ENCODE measurements around the gene TMEM256. TPM values are rescaled to one million over a fixed set of nuclear protein-coding genes. Genes with fewer than 3 reads are reported as not detected.

The TMEM256 gene
- total RNA-seq, 1 donor from 2014 or later = 67.7 TPM

DNA sequence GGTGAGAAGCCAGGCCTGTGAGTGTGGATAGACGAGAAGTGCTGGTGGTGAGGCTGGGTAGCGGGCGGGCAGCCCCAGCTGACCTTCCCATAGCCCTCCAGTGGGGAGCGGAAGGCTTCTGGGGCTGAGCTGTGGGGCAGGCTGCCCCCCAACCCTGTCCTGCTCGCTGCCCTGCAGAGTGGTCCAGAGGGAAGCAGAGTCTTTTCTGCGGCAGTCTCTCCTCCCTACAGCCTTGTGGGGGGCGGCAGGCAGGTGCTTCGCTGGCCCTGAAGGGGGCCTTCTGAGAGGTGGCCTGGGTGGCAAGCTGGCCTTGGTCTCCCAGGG, 7.5 kb upstream of the TMEM256 start:
- DNase-seq (ENCODE audit: low spot score) = no peak
- Mint-ChIP-seq H3K9me3 (no peaks in the 10 kb centered on the region), H3K36me3 (ENCODE audit: low read depth) (no peaks in the 10 kb centered on the region), H3K4me3 (ENCODE audit: low read depth) (no peak overlapping the region), H3K4me1 (ENCODE audit: low read depth) (no peaks in the 10 kb centered on the region), H3K27me3 (ENCODE audit: low read depth) (peaks cover 10% of the 10 kb centered on the region), H3K27ac (no peak overlapping the region)
- intact Hi-C loops (cut with micrococcal nuclease) = no loop called here

DNA sequence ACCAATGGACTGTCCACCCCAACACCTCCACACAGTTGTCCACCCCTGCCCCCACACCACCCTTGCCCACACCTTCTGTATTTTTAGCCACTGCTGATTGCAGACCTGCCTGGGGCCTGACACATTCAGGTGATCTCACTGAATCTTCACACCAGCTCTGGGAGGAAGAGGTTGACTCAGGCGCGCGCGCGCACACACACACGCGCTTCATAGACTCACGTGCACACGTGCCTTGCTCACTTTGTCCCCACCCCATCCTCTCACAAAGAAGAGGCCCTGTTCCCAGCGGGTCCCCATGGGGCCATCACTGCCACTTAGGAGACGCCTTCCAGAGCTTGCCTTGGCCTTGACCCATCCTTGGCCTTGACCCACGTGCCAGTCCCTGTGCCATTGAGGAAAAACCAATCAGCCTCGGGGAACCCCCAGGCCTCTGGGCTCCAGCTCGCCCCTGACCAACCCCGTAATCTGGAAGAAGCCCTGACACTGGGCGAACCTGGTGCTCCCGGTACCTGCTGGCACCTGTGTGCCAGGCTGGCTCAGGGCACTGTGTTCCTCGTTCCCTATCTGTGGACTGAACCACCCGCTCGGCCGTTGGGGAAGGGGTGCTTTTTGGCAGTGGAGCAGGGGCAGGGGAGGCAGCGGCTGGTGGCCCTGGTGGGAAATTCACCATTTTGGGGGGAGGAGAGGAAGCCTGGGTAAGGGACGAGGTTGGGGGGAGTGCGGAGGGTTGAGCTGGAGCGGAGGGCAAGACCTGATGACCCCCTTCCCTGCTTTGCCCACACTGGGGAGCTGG, 6.9 kb upstream of the TMEM256 start:
- H3K27ac Mint-ChIP-seq = no peak overlapping the region
- intact Hi-C loops (cut with micrococcal nuclease) = no loop called here
- no peaks in the 10 kb centered on the region for H3K36me3 Mint-ChIP-seq (ENCODE audit: low read depth)
- no peak overlapping the region for H3K4me3 Mint-ChIP-seq (ENCODE audit: low read depth)
- H3K9me3 Mint-ChIP-seq = no peaks in the 10 kb centered on the region
- DNase-seq (ENCODE audit: low spot score) = no peak
- peaks cover 15% of the 10 kb centered on the region for H3K27me3 Mint-ChIP-seq (ENCODE audit: low read depth)
- peaks cover 2% of the 10 kb centered on the region for H3K4me1 Mint-ChIP-seq (ENCODE audit: low read depth)

DNA sequence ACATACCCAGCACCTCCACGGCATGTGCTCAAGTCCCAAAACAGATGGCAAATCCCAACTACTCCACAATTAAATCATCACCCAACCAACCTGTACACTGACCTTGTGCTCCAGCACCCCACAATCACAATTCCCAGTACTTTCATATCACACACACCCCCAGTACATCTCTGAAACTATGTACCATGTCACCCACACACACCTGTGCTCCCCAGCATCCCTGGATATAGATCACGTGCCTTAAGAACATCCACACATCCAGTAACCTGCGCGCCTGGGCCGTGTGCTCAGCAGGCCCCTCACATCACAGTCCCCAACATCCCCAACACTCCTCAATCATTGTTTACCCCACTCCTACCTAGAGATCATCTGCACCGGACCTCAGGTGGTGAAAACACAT, 5.8 kb upstream of the TMEM256 start:
- H3K27me3 Mint-ChIP-seq (ENCODE audit: low read depth) = peaks cover 18% of the 10 kb centered on the region
- DNase-seq (ENCODE audit: low spot score) = no peak
- H3K4me1 Mint-ChIP-seq (ENCODE audit: low read depth) = peaks cover 4% of the 10 kb centered on the region
- H3K36me3 Mint-ChIP-seq (ENCODE audit: low read depth) = no peaks in the 10 kb centered on the region
- H3K9me3 Mint-ChIP-seq = no peaks in the 10 kb centered on the region
- no peak overlapping the region for H3K27ac Mint-ChIP-seq
- no peak overlapping the region for H3K4me3 Mint-ChIP-seq (ENCODE audit: low read depth)
- intact Hi-C loops (cut with micrococcal nuclease) = no loop called here

DNA sequence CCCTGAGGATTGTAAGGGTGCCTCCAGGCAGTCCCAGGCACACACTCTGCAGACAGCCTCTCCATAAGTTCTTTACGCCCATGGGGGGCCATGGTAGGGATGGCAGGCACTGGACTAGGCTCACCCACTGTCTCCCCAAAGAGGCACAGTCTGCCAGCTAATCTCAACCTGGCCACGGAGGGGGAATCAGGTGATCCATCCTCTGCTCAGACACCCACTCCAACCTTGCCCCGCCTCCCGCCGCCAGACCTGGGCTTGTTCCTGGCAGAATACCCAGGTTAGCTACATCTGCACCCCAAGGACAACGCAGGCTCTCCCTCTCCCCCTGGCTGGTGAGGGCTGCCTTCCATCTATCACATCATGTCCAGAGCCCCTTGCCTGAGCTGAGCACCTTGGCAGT, 5.0 kb upstream of the TMEM256 start:
- H3K27ac Mint-ChIP-seq = no peak overlapping the region
- peaks cover 4% of the 10 kb centered on the region for H3K4me1 Mint-ChIP-seq (ENCODE audit: low read depth)
- peaks cover 18% of the 10 kb centered on the region for H3K27me3 Mint-ChIP-seq (ENCODE audit: low read depth)
- H3K36me3 Mint-ChIP-seq (ENCODE audit: low read depth) = no peaks in the 10 kb centered on the region
- intact Hi-C loops (cut with micrococcal nuclease) = no loop called here
- no peaks in the 10 kb centered on the region for H3K9me3 Mint-ChIP-seq
- DNase-seq (ENCODE audit: low spot score) = no peak
- H3K4me3 Mint-ChIP-seq (ENCODE audit: low read depth) = no peak overlapping the region

DNA sequence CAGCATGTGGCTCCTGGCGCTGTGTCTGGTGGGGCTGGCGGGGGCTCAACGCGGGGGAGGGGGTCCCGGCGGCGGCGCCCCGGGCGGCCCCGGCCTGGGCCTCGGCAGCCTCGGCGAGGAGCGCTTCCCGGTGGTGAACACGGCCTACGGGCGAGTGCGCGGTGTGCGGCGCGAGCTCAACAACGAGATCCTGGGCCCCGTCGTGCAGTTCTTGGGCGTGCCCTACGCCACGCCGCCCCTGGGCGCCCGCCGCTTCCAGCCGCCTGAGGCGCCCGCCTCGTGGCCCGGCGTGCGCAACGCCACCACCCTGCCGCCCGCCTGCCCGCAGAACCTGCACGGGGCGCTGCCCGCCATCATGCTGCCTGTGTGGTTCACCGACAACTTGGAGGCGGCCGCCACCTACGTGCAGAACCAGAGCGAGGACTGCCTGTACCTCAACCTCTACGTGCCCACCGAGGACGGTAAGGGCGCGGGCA, 4.4 kb upstream of the TMEM256 start:
- Mint-ChIP-seq H3K4me3 (ENCODE audit: low read depth) (no peak overlapping the region), H3K27me3 (ENCODE audit: low read depth) (peaks cover 18% of the 10 kb centered on the region), H3K9me3 (no peaks in the 10 kb centered on the region), H3K4me1 (ENCODE audit: low read depth) (peaks cover 4% of the 10 kb centered on the region), H3K36me3 (ENCODE audit: low read depth) (no peaks in the 10 kb centered on the region), H3K27ac (no peak overlapping the region)
- intact Hi-C loops (cut with micrococcal nuclease) = no loop called here
- DNase-seq (ENCODE audit: low spot score) = no peak

DNA sequence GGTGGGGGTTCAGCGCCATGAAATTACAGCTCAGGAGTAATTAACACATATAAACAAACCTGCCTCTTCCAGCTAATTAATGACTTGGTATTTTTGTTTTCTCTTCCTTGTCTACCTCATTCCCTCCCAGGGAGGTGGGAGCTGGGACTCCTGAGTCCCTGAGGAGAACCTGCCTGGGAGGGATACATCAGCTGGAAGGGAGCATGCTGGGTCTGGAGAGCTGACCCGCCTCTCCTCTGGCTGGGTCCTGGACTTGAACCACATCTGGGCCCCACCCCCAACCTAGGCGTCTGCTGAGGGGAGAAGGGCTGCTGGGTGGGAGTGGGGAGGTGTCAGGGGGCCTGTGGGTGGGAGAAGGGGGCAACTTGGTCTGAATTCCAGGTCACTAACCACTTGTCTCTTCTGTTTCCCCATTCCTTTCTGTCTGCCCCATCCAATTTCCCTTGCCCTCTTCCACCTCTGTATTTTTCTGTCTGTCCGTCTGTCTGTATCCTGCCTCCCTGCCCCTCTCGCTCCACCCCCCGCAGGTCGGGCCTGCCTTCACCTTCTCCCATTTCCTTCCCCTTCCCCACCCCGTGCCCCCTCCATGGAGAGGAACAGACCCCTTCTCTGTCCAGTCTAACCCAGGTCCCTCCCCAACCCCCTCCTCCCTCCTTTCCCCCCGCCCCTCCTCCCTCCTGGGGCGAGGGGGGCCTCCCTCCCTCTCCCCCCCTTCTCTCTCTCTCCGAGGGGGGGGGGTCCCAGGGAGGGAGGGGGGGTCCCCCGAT, 3.8 kb upstream of the TMEM256 start, which contains the start of gene NLGN2:
Gene NLGN2 (plus strand): TSS at position 361 of the 767 bp plus-strand sequence. CDS start 411 bp downstream, outside the sequence.
- Mint-ChIP-seq H3K27me3 (ENCODE audit: low read depth) (peaks cover 18% of the 10 kb centered on the region), H3K9me3 (no peaks in the 10 kb centered on the region), H3K27ac (no peak within 1 kb of the TSS), H3K36me3 (ENCODE audit: low read depth) (no peaks in the 10 kb centered on the region), H3K4me1 (ENCODE audit: low read depth) (peaks cover 9% of the 10 kb centered on the region), H3K4me3 (ENCODE audit: low read depth) (no peak within 1 kb of the TSS)
- intact Hi-C loops (cut with micrococcal nuclease) = no loop called here
- DNase-seq (ENCODE audit: low spot score) = no peak

DNA sequence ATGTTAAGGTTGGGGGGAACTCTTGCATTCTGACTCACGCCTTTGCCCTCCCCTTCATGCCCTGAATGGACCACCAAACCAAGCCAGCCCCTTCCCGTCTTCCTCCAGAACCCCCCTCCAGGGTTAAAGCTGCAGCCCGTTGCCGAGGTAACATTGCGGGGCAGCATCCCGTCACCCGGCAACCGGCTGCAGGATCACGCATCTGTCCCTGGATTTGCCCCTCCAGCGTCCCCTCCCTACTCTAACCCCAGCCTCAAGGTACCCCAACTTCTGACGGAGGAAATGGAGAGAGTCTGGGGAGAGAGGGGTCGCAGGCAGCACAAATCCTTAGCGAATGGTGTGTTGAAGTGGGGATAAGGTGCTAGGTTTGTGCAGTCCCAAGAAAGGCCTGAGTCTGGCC, 3.2 kb upstream of the TMEM256 start:
- peaks cover 18% of the 10 kb centered on the region for H3K27me3 Mint-ChIP-seq (ENCODE audit: low read depth)
- no peak overlapping the region for H3K27ac Mint-ChIP-seq
- H3K36me3 Mint-ChIP-seq (ENCODE audit: low read depth) = no peaks in the 10 kb centered on the region
- no peaks in the 10 kb centered on the region for H3K9me3 Mint-ChIP-seq
- intact Hi-C loops (cut with micrococcal nuclease) = no loop called here
- H3K4me3 Mint-ChIP-seq (ENCODE audit: low read depth) = no peak overlapping the region
- DNase-seq (ENCODE audit: low spot score) = no peak
- peaks cover 9% of the 10 kb centered on the region for H3K4me1 Mint-ChIP-seq (ENCODE audit: low read depth)

DNA sequence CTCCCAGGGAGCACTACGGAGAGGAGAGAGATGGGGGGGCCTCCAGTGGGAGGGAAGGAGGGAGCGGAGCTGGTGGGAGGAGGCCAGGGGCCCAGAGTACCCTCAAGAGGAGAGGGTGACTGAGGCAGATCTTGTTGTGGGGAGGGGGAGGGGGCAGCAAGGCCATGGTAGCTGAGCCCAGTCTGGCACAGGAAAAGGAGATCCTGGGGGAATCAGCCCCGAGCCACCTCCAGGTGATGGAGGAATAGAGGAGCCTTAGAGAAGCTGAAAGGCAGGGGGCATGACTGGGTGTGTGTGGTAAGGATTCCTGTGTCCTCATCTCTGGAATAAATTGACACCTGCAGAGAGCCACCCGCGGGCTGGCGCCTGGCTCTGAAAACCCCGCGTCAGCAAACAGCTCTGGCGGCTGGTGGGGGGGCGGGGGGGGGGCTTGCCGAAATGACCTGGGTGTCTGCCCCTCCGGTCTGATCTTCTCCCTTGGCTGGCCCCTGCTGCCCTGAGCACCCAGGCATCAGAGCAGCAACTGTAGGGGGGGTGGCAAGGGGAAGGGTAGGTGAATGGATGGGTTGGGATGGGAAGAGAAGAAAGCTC, 2.4 kb upstream of the TMEM256 start:
- no peak for DNase-seq (ENCODE audit: low spot score)
- Mint-ChIP-seq H3K4me1 (ENCODE audit: low read depth) (peaks cover 11% of the 10 kb centered on the region), H3K9me3 (no peaks in the 10 kb centered on the region), H3K4me3 (ENCODE audit: low read depth) (peak overlapping the region; percentile 71), H3K27ac (no peak overlapping the region), H3K36me3 (ENCODE audit: low read depth) (peaks cover 4% of the 10 kb centered on the region), H3K27me3 (ENCODE audit: low read depth) (peaks cover 18% of the 10 kb centered on the region)
- intact Hi-C loops (cut with micrococcal nuclease) = no loop called here

DNA sequence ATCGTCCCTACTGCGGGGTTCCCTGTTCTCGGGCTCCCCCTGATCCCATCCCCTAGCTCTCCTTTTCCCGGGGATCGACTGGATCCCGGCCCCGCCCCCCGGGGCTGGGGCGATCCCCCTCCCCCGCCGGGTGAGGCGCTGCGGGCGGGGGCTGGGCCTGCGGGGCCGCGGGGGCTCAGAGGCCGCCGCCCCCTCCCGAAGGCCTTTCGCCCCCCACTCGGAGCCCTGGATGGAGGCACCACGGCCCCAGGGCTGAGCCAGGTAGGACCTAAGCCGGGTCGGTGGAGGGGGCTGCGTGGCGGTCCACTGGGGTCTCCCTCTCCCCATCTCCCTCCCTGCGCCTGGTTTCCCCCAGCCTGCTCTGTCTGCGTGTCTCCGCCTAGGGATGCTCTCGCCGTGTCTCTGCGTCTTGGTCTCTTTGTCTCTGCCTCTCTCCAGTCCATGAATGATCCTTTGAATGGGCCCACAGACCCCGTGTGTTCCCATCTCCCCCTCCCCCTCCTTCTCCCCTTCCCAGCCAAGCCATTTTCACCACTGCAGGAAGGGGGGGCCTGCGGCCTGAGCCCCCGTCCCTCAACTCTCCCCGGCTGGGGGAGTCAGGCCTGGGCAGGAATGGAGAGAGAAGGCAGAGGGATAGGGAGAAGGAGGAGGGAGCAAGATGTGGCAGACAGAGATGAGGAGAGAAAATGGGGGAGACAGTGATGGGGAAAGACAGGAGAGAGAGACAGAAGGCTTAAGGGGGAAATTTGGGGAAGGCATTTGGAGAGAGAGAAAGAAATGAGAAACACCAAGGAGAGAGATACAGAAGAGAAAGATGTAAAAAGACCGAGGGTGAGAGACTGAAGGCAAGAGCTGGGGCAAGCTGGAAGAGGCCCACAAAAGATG, 1.7 kb upstream of the TMEM256 start:
- H3K4me1 Mint-ChIP-seq (ENCODE audit: low read depth) = peaks cover 11% of the 10 kb centered on the region
- H3K4me3 Mint-ChIP-seq (ENCODE audit: low read depth) = peak overlapping the region; percentile 78
- peaks cover 18% of the 10 kb centered on the region for H3K27me3 Mint-ChIP-seq (ENCODE audit: low read depth)
- peak overlapping the region; percentile 28 for H3K27ac Mint-ChIP-seq
- H3K36me3 Mint-ChIP-seq (ENCODE audit: low read depth) = peaks cover 4% of the 10 kb centered on the region
- intact Hi-C loops (cut with micrococcal nuclease) = no loop called here
- no peak for DNase-seq (ENCODE audit: low spot score)
- no peaks in the 10 kb centered on the region for H3K9me3 Mint-ChIP-seq

DNA sequence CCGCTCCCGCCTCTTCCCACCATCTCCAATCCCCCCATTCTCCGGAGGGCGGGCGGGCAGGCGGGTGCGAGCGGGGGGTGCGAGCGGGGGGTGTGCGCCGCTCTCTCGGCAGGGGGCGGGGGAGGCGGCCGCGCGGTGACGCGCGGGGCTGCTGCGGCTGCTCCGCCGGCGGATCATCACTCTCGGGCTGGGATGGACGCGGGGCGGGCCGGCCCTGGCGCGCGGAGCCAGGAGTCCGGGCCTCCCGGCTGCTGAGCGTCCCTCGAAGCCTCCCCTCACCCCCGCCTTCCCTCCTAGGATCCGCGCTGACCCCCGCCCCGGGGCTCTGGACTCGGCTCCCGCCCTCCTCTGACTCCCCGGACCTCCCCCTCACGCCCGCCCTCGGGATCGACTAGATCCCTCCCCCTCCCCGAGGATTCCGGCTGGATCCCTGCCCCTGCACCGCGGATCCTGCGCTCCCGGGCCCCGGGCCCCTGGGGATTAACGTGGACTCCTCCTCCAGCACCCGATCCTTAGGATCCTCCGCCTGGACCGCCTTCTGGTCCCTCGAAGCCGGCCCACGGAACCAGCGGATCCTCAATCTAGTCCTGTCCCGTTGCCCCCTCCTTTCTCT, 946 bp upstream of the TMEM256 start:
- Mint-ChIP-seq H3K36me3 (ENCODE audit: low read depth) (peaks cover 4% of the 10 kb centered on the region), H3K4me3 (ENCODE audit: low read depth) (peak overlapping the region; percentile 87), H3K4me1 (ENCODE audit: low read depth) (peaks cover 11% of the 10 kb centered on the region), H3K27me3 (ENCODE audit: low read depth) (peaks cover 18% of the 10 kb centered on the region), H3K9me3 (no peaks in the 10 kb centered on the region), H3K27ac (peak overlapping the region; percentile 92)
- no peak for DNase-seq (ENCODE audit: low spot score)
- intact Hi-C loops (cut with micrococcal nuclease) = loop anchor here (1.0 to 5.0 kb wide), 4 partner anchors 11 to 167 kb away; partner anchors contain the start of genes PLSCR3, POLR2A and TMEM102

DNA sequence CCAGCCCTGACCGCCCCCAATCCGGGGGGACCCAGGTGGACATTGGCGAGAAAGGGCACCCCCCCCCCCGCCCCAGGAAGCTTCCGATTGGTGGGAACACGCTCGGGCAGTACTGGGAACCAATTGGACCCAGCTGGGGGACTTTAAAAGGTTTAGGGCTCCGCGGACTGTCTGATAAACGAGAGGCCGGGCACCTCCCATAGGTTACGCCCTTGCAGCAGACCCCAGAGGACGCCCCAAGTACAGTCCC, 245 bp downstream of the TMEM256 start:
- peaks cover 11% of the 10 kb centered on the region for H3K4me1 Mint-ChIP-seq (ENCODE audit: low read depth)
- peaks cover 11% of the 10 kb centered on the region for H3K27me3 Mint-ChIP-seq (ENCODE audit: low read depth)
- intact Hi-C loops (cut with micrococcal nuclease) = loop anchor here (5.0 kb wide), 1 partner anchor 169 kb away; no protein-coding TSS in a partner anchor
- peak overlapping the region; percentile 87 for H3K4me3 Mint-ChIP-seq (ENCODE audit: low read depth)
- DNase-seq (ENCODE audit: low spot score) = no peak
- no peaks in the 10 kb centered on the region for H3K9me3 Mint-ChIP-seq
- H3K27ac Mint-ChIP-seq = peak overlapping the region; percentile 92
- H3K36me3 Mint-ChIP-seq (ENCODE audit: low read depth) = peaks cover 4% of the 10 kb centered on the region

Data from activated T-helper 2 cell treated with anti-CD3 and anti-CD28 coated beads, Interferon-gamma antibody, Interleukin-2, Interleukin-4, amounts not matched to agents 10 μg/mL and 5 μg/mL and 100 μg/mL, durations not matched to agents 14 hours and 24 hours and 36 hours (primary cell).